Mucosa of descending colon (tissue), 3 donors: ENCODE data around the gene TMEM135. TPM values are rescaled to one million over a fixed set of nuclear protein-coding genes. Genes with fewer than 3 reads are reported as not detected.
"Not testable (repeated sequence)": the region's sequence is repeated elsewhere in the genome, so short reads cannot be mapped to it uniquely, and the experiment has no call there.

ENCODE experiments used
- ATAC-seq: fragments of 200-7000 bp; cut with Tn5 transposase; one replicate; pipeline ENCODE4 v1.9.1; 2020; ENCODE audit warnings: mild to moderate bottlenecking, moderate library complexity
- DNase-seq, 3 donors: peaks; one replicate each; pipeline ENCODE4 v3.0.0-alpha.2; 2020
- H3K36me3 ChIP-seq: fragments of 200-600 bp; one replicate; pipeline ENCODE4 v1.8.0; 2021; ENCODE audit warnings: low read depth, mild to moderate bottlenecking
- H3K4me1 ChIP-seq: fragments of 200-600 bp; one replicate; pipeline ENCODE4 v1.8.0; 2021; ENCODE audit warnings: low read depth, mild to moderate bottlenecking
- H3K4me3 ChIP-seq: fragments of 200-600 bp; one replicate; pipeline ENCODE4 v1.8.0; 2021; ENCODE audit warnings: mild to moderate bottlenecking
- H3K9me3 ChIP-seq: fragments of 200-600 bp; one replicate; pipeline ENCODE4 v1.8.0; 2021; ENCODE audit warnings: mild to moderate bottlenecking
- intact Hi-C, 2 donors: fragments of 100-400 bp; cut with DNase I in 1 of 2; cut with micrococcal nuclease in 1 of 2; formaldehyde crosslinking; loops; one replicate each; pipeline versions ENCODE4 v1.11.0 to v1.11.1; 2022; cut with DNase I, micrococcal nuclease
- total RNA-seq, 3 donors: library from RNA; stranded (reverse); fragmentation: NEBNext Ultra II Directional in 2 of 3; extraction: Animal tissue kit (Norgen Biotek cat#: 25700) in 2 of 3; gene quantifications; one replicate each; pipeline versions ENCODE4 v1.2.1 to v1.2.4, GENCODE V29; 2021 to 2023
- TF ChIP-seq, protein P1 (sequence below): fragments of 200-600 bp; IDR thresholded peaks from one replicate; pipeline ENCODE4 v1.8.0; 2022; ENCODE audit warnings: antibody characterized with exemption, mild to moderate bottlenecking
- donor health status: DM: no; HTN: no; CAD: no; lungs with moderate emphysema.
- donor health status: DM: no; HTN: no; CAD: no.
- donor health status: DM: no; HTN: yes; CAD: no.

Gene TMEM135
- total RNA-seq, 3 donors from 2014 or later: 32.8 to 37.6 (median 37.0) TPM

DNA sequence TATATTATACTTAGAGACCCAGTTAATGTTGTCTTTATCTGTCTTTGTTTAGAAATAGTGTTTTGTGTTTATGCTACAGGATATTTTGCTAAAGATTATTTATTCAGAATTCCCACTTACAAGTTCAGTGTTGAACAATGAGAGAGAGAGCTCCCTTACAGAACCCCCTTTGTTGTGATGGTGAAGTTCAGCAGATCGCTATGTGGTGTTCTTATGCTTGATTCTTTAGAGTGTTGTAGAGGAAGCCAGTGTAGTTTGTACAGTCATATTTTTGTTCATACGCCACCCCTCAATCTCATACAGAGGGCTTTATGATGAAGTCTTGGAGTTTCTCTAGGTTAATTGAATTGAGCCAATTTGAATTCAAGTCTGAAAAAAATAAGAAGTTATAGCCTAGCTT is 150.2 kb downstream of the TMEM135 start:
- intact Hi-C loops: no loop called here
- DNase-seq (no peak), ATAC-seq (no peak)
- Histone ChIP-seq H3K9me3 (no peaks in the 10 kb centered on the region), H3K4me3 (no peak overlapping the region), H3K4me1 (no peaks in the 10 kb centered on the region), H3K36me3 (no peaks in the 10 kb centered on the region)
- TF ChIP-seq, protein P1, sequence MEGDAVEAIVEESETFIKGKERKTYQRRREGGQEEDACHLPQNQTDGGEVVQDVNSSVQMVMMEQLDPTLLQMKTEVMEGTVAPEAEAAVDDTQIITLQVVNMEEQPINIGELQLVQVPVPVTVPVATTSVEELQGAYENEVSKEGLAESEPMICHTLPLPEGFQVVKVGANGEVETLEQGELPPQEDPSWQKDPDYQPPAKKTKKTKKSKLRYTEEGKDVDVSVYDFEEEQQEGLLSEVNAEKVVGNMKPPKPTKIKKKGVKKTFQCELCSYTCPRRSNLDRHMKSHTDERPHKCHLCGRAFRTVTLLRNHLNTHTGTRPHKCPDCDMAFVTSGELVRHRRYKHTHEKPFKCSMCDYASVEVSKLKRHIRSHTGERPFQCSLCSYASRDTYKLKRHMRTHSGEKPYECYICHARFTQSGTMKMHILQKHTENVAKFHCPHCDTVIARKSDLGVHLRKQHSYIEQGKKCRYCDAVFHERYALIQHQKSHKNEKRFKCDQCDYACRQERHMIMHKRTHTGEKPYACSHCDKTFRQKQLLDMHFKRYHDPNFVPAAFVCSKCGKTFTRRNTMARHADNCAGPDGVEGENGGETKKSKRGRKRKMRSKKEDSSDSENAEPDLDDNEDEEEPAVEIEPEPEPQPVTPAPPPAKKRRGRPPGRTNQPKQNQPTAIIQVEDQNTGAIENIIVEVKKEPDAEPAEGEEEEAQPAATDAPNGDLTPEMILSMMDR: no peak

DNA sequence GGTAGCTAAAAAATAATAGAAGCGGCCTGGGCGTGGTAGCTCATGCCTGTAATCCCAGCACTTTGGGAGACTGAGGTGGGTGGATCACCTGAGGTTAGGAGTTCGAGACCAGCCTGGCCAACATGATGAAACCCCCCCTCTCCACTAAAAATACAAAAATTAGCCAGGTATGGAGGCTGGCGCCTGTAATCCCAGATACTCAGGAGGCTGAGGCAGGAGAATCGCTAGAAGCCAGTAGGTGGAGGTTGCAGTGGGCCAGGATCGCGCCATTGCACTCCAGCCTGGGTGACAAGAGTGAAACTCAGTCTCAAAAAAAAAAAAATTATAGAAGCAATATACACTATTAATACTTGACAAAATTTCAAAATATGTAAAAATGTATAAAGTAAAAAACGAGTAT is 150.7 kb downstream of the TMEM135 start:
- DNase-seq, H3K4me1 ChIP-seq, ATAC-seq, intact Hi-C loops, H3K9me3 ChIP-seq, H3K4me3 ChIP-seq, H3K36me3 ChIP-seq: not testable (repeated sequence)

DNA sequence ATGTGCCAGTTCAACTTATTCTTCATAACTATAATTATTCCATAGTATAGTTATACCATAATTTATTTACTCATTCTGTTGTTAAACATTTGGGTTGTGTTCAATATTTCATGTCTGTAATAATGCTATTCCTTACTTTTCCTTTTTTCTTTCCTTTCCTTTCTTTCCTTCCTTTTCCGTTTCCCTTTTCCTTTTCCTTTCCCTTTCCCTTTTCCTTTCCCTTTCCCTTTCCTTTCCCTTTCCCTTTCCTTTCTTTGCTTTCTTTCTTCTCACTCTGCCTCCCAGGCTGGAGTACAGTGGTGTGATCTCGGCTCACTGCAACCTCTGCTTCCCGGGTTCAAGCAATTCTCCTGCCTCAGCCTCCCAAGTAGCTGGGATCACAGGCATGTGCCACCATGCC is 151.2 kb downstream of the TMEM135 start:
- intact Hi-C loops, DNase-seq, H3K36me3 ChIP-seq, ATAC-seq, H3K9me3 ChIP-seq, H3K4me3 ChIP-seq, H3K4me1 ChIP-seq: not testable (repeated sequence)

DNA sequence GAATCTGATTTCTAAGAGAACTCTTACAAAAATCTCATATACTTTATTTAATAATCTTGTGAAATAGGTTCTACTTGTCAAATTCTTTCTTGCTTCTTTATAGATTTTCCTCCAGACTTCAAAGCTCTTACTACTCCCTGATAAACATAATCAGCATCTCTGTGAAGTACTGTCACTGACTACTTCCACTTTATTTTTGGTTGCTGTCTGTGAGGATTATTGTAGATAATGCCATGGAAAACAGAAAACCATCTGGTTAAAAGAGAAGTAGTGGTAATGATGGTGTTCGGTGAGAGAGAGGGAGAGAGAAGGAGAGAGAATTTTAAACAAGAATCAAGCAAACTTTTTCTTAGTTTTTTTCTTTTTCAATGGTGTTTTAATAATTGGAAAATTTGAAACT is 152.3 kb downstream of the TMEM135 start:
- ATAC-seq (no peak), DNase-seq (no peak)
- intact Hi-C loops: no loop called here
- Histone ChIP-seq H3K4me1 (no peaks in the 10 kb centered on the region), H3K4me3 (no peak overlapping the region), H3K9me3 (no peaks in the 10 kb centered on the region), H3K36me3 (no peaks in the 10 kb centered on the region)
- TF ChIP-seq, protein P1: no peak

DNA sequence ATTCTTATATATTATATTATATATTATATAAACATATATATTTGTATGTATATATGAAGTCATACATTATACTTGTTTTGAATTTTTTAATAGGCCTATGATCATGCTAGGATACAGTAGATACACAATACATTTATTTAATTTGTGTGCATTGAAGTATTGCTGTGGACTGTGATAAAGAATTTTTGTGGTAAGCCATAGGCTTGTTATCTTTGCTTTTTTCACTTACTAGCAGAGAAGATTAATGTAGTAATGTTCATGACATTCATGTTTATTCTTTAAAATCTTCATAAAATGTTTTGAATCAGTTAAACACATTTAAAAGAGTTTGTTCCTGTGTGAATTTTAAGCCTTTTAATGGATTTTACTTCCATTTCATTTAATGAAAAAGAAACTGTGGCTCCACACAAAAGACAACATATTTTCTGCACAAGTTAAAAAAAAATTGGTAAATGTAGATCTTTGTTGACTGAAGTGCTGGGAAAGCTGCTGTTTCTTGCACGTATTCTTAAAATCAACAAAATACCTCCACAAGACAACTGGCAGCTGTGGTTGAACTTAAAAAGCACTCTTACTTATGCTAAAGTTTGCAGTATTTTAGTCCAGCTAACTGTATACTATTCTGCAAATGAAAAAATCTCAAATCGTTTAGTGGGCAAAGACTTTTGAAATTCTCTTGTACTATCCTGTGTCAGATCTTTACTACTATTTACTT is 156.2 kb downstream of the TMEM135 start:
- ATAC-seq (no peak), DNase-seq (no peak)
- no peaks in the 10 kb centered on the region for H3K36me3 ChIP-seq
- intact Hi-C loops: no loop called here
- no peak overlapping the region for H3K4me3 ChIP-seq
- TF ChIP-seq, protein P1: no peak
- no peaks in the 10 kb centered on the region for H3K4me1 ChIP-seq
- H3K9me3 ChIP-seq: no peaks in the 10 kb centered on the region

- no peaks in the 10 kb centered on the region for H3K36me3 ChIP-seq
- intact Hi-C loops: no loop called here
- no peaks in the 10 kb centered on the region for H3K9me3 ChIP-seq
- H3K4me1 ChIP-seq: no peaks in the 10 kb centered on the region
- no peak overlapping the region for H3K4me3 ChIP-seq
- no peak for DNase-seq
- TF ChIP-seq, protein P1: no peak
- no peak for ATAC-seq
These were observed 157.5 kb downstream of the TMEM135 start for GRCh38 chr11:87194985-87195820.
